GM23338 (cell line): ENCODE measurements around the gene FOXP1. TPM values are rescaled to one million over a fixed set of nuclear protein-coding genes. Genes with fewer than 3 reads are reported as not detected.

Experiments used
- ATAC-seq: fragments of 200-7000 bp; cut with Tn5 transposase; 3 replicates; pipeline ENCODE4 v1.9.1; 2020
- DNase-seq: peaks from one replicate; pipeline ENCODE4 v3.0.0-alpha.2; 2015; ENCODE audit warnings: low spot score
- H2AFZ ChIP-seq: fragments of 200-600 bp; sonication (generic); 2 replicates; pipeline ENCODE4 v1.8.0; 2016; ENCODE audit warnings: antibody characterized with exemption, mild to moderate bottlenecking, moderate library complexity
- H3F3A ChIP-seq: fragments of 200-600 bp; sonication (generic); replicated peaks from 2 replicates; pipeline ENCODE4 v1.8.0; 2017; ENCODE audit warnings: antibody characterized with exemption, mixed run types, low read depth
- H3K27ac ChIP-seq: fragments of 200-600 bp; sonication (generic); 2 replicates; pipeline ENCODE4 v1.6.1; 2016; ENCODE audit warnings: low read depth
- H3K27me3 ChIP-seq: fragments of 200-600 bp; sonication (generic); 2 replicates; pipeline ENCODE4 v1.8.0; 2016; ENCODE audit warnings: mild to moderate bottlenecking, mixed run types, moderate library complexity; ENCODE audit not compliant: insufficient read depth
- H3K36me3 ChIP-seq: fragments of 200-600 bp; sonication (generic); 2 replicates; pipeline ENCODE4 v1.8.0; 2016; ENCODE audit warnings: mild to moderate bottlenecking; ENCODE audit not compliant: insufficient read depth
- H3K4me1 ChIP-seq: fragments of 200-600 bp; sonication (generic); 2 replicates; pipeline ENCODE4 v1.8.0; 2016; ENCODE audit warnings: mild to moderate bottlenecking, moderate library complexity; ENCODE audit not compliant: insufficient read depth
- H3K4me2 ChIP-seq: fragments of 200-600 bp; sonication (generic); 2 replicates; pipeline ENCODE4 v1.7.1; 2017; ENCODE audit warnings: mixed run types
- H3K4me3 ChIP-seq: fragments of 200-600 bp; sonication (generic); 2 replicates; pipeline ENCODE4 v1.6.1; 2016; ENCODE audit warnings: mixed run types
- H3K79me2 ChIP-seq: fragments of 200-600 bp; sonication (generic); replicated peaks from 2 replicates; pipeline ENCODE4 v1.8.0; 2017; ENCODE audit warnings: mild to moderate bottlenecking; ENCODE audit not compliant: insufficient read depth
- H3K9me2 ChIP-seq: fragments of 200-600 bp; sonication (generic); 2 replicates; pipeline ENCODE4 v1.8.0; 2017; ENCODE audit not compliant: insufficient read depth
- H4K20me1 ChIP-seq: fragments of 200-600 bp; sonication (generic); replicated peaks from 2 replicates; pipeline ENCODE4 v1.8.0; 2017; ENCODE audit warnings: mild to moderate bottlenecking; ENCODE audit not compliant: insufficient read depth
- H3K27ac Mint-ChIP-seq: 2 replicates; pipeline ENCODE4 v1.8.0; 2020; ENCODE audit warnings: inconsistent platforms, mild to moderate bottlenecking, moderate library complexity, mixed read lengths
- H3K27me3 Mint-ChIP-seq: 3 replicates; pipeline ENCODE4 v1.8.0; 2022; ENCODE audit warnings: low read depth, mild to moderate bottlenecking, moderate library complexity, mixed read lengths, inconsistent platforms; ENCODE audit not compliant: insufficient read depth, poor library complexity
- H3K36me3 Mint-ChIP-seq: 3 replicates; pipeline ENCODE4 v1.8.0; 2021; ENCODE audit warnings: low read depth, mild to moderate bottlenecking, inconsistent platforms, moderate library complexity, mixed read lengths
- H3K4me1 Mint-ChIP-seq: 3 replicates; pipeline ENCODE4 v1.8.0; 2020; ENCODE audit warnings: mild to moderate bottlenecking, inconsistent platforms, mixed read lengths
- H3K4me3 Mint-ChIP-seq: 3 replicates; pipeline ENCODE4 v1.8.0; 2021; ENCODE audit warnings: moderate library complexity, mild to moderate bottlenecking, inconsistent platforms, mixed read lengths
- H3K9me3 Mint-ChIP-seq: 3 replicates; pipeline ENCODE4 v1.8.0; 2020; ENCODE audit warnings: moderate library complexity, mild to moderate bottlenecking, inconsistent platforms, mixed read lengths
- CREB1 ChIP-seq: fragments of 250-450 bp; sonication (Bioruptor Pico); IDR thresholded peaks from 2 replicates; pipeline ENCODE4 v1.5.0; 2020; ENCODE audit warnings: low read depth, mild to moderate bottlenecking, moderate library complexity
- CTCF ChIP-seq, 2 experiments: fragments of 200-600 bp in 1 of 2; sonication (generic) in 1 of 2; conservative IDR thresholded peaks; 2 replicates each; pipeline versions ENCODE4 v1.5.1 to v1.6.1; 2016 to 2017; ENCODE audit warnings: antibody characterized with exemption in 2 of 2, low read depth in 2 of 2, mild to moderate bottlenecking in 2 of 2, moderate library complexity in 1 of 2
- ETS1 ChIP-seq: IDR thresholded peaks from 2 replicates; pipeline ENCODE4 v1.6.1; 2016; ENCODE audit warnings: antibody characterized with exemption
- EZH2 ChIP-seq: fragments of 200-600 bp; sonication (generic); IDR thresholded peaks from one replicate; pipeline ENCODE4 v1.8.0; 2017; ENCODE audit warnings: antibody characterized with exemption, mild to moderate bottlenecking, low read depth; ENCODE audit not compliant: unreplicated experiment
- EZH2phosphoT487 ChIP-seq: fragments of 200-600 bp; sonication (generic); IDR thresholded peaks from one replicate; pipeline ENCODE4 v1.8.1; 2018; ENCODE audit warnings: antibody characterized with exemption; ENCODE audit not compliant: unreplicated experiment
- JUNB ChIP-seq: IDR thresholded peaks from one replicate; pipeline ENCODE4 v1.6.1; 2016; ENCODE audit warnings: antibody characterized with exemption; ENCODE audit not compliant: unreplicated experiment
- NANOG ChIP-seq: IDR thresholded peaks from 2 replicates; pipeline ENCODE4 v1.6.1; 2016; ENCODE audit warnings: antibody characterized with exemption, borderline replicate concordance
- POLR2AphosphoS5 ChIP-seq: IDR thresholded peaks from 2 replicates; pipeline ENCODE4 v1.6.1; 2016; ENCODE audit warnings: antibody characterized with exemption, low read depth
- REST ChIP-seq: IDR thresholded peaks from one replicate; pipeline ENCODE4 v1.6.1; 2018; ENCODE audit warnings: antibody characterized with exemption; ENCODE audit not compliant: unreplicated experiment
- STAT1 ChIP-seq: IDR thresholded peaks from one replicate; pipeline ENCODE4 v1.6.1; 2016; ENCODE audit warnings: antibody characterized with exemption; ENCODE audit not compliant: unreplicated experiment
- ZNF114 ChIP-seq: fragments of 250-450 bp; sonication (Bioruptor Pico); IDR thresholded peaks from 2 replicates; pipeline ENCODE4 v1.5.0; 2020; ENCODE audit warnings: mild to moderate bottlenecking, moderate library complexity
- ZNF331 ChIP-seq: fragments of 250-450 bp; sonication (Bioruptor Pico); IDR thresholded peaks from 2 replicates; pipeline ENCODE4 v1.5.0; 2020; ENCODE audit warnings: low read depth, mild to moderate bottlenecking, moderate library complexity
- ZNF462 ChIP-seq: fragments of 250-450 bp; sonication (Bioruptor Pico); IDR thresholded peaks from 2 replicates; pipeline ENCODE4 v1.5.0; 2020; ENCODE audit warnings: mild to moderate bottlenecking, moderate library complexity
- polyA plus RNA-seq: library from polyadenylated mRNA; unstranded; fragments of >200 nt; fragmentation: Nextera tagmentation; extraction: Ambion mirVana; gene quantifications from 2 replicates; pipeline ENCODE4 v1.2.1, GENCODE V29; 2016
- total RNA-seq: library from RNA; depleted of rRNA; stranded (reverse); fragments of >200 nt; shearing (Covaris generic); gene quantifications from 2 replicates; pipeline ENCODE4 v1.2.3, GENCODE V29; 2014

The FOXP1 gene
- total and polyA plus RNA-seq, 2 experiments from 2014 or later: 32.9 to 35.5 TPM

GRCh38 chr3:71164881-71165280, 418.6 kb downstream of the FOXP1 start:
- Histone ChIP-seq H3F3A (no peaks in the 10 kb centered on the region), H3K9me2 (no peaks in the 10 kb centered on the region), H2AFZ (no peak overlapping the region), H3K4me2 (peak overlapping the region; percentile 42), H3K4me1 (peaks cover 31% of the 10 kb centered on the region), H3K27ac (no peak overlapping the region), H3K4me3 (no peak overlapping the region), H3K27me3 (no peaks in the 10 kb centered on the region), H3K79me2 (no peaks in the 10 kb centered on the region; the same call in none of the 2 replicates), H4K20me1 (no peaks in the 10 kb centered on the region), H3K36me3 (no peaks in the 10 kb centered on the region)
- peaks cover 45% of the 10 kb centered on the region for H3K4me1 Mint-ChIP-seq
- ATAC-seq (no peak), DNase-seq (no peak)
- H3K27ac Mint-ChIP-seq: peak overlapping the region; percentile 41; the same call in 1 of the 2 replicates
- peaks cover 10% of the 10 kb centered on the region for H3K36me3 Mint-ChIP-seq
- peaks cover 1% of the 10 kb centered on the region for H3K27me3 Mint-ChIP-seq
- no peak for TF ChIP-seq CREB1 (CRISPR knock-in tag)
- TF ChIP-seq CTCF (conservative IDR thresholded peaks at IDR 0.05; ENCODE audit: low read depth in 2 of 2): no peak
- TF ChIP-seq JUNB: no peak
- no peak for TF ChIP-seq EZH2phosphoT487
- TF ChIP-seq POLR2AphosphoS5: no peak
- no peak for TF ChIP-seq ZNF331
- TF ChIP-seq ETS1: no peak
- no peak for TF ChIP-seq EZH2
- TF ChIP-seq ZNF114 (CRISPR knock-in tag): no peak
- no peak for TF ChIP-seq NANOG
- TF ChIP-seq REST: no peak
- no peak for TF ChIP-seq STAT1
- no peak for TF ChIP-seq ZNF462 (CRISPR knock-in tag)
- H3K4me3 Mint-ChIP-seq: no peak overlapping the region
- H3K9me3 Mint-ChIP-seq: 0 out of 3 replicates have a peak, but pooled peaks cover 8% of the 10 kb centered on the region
